ELR (cell line): Measurements from ENCODE around the gene ACKR2.
"Not testable (repeated sequence)": the region's sequence is repeated elsewhere in the genome, so short reads cannot be mapped to it uniquely, and the experiment has no call there.

Source experiments
- DNase-seq: peaks from one replicate; pipeline ENCODE4 v3.0.0-alpha.2; 2015; ENCODE audit warnings: low read depth

ACKR2 gene

DNA sequence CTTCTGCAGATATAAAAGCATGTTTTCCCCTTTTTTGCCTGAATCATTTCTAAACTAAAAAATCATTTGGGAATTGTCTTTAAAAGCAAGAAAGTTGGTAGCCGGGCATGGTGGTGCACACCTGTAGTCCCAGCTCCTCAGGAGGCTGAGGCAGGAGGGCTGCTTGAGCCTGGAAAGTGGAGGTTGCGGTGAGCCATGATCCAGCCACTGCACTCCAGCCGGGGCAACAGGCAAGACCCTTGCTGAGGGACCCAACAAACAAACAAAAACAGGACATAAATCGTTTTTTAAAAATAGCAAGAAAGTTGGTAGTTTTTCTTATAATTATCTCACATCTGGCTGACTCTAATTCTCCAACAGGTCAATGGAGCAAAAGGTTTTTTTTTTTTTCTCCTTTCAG lies 7.5 kb upstream of the ACKR2 start:
- DNase-seq: no peak

DNA sequence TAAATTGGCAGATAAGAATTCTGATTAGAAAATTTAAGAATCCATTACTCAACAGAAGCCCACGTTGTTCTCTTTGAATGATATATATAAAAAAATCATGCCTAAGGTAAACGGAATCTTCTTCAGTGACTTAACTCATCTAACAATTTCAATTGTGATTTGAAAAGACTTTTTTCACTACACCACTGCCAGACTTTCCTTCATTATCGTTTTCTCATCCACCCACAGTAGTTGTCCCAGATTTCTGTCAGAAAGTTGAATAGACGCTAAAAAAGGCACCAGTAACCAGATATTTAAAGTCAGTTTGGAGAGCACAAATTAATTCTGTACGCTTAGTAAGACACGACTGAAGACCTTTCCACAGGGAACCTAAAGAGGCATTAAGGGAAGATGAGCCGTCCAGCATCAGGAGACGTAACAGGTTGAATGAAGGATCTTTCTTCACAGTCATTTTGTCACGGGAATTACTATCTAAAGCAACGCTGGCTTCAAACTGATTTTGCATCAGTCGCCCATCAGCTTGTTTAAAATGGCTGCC lies 6.3 kb upstream of the ACKR2 start:
- no peak for DNase-seq

DNA sequence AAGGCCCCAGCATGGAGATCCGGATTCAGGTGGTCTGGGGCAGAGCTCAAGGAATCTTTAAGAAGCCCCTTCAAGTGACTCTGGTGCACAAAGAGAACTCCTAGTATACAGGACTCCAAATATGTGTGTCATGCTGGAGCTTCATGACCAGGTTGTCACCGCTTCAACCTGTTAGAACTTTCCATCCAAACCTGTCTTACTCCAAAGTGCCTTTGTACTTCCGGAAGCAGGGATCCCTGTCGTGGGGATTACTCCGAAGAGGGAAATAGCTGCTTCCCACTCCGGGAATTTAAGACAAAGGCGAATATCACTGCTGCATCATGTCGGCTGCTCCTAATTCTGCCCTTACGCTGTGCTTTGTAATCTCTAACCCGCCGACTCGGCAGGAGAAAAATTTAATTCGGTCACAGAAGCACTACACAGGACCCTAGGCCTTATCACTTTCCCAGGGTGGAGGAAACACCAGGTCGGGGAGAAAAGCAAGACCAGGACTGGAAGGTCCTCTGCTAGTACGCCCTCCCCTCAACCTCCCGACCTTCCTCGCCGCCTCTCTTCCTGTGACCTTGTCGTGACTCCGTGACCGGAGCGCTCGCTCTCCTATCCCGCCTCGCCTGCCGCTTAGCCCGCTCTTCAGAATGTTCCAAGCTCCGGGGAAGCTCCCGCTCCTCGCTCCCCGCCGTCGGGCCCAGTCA lies 5.7 kb upstream of the ACKR2 start:
- peak; percentile 50 for DNase-seq

DNA sequence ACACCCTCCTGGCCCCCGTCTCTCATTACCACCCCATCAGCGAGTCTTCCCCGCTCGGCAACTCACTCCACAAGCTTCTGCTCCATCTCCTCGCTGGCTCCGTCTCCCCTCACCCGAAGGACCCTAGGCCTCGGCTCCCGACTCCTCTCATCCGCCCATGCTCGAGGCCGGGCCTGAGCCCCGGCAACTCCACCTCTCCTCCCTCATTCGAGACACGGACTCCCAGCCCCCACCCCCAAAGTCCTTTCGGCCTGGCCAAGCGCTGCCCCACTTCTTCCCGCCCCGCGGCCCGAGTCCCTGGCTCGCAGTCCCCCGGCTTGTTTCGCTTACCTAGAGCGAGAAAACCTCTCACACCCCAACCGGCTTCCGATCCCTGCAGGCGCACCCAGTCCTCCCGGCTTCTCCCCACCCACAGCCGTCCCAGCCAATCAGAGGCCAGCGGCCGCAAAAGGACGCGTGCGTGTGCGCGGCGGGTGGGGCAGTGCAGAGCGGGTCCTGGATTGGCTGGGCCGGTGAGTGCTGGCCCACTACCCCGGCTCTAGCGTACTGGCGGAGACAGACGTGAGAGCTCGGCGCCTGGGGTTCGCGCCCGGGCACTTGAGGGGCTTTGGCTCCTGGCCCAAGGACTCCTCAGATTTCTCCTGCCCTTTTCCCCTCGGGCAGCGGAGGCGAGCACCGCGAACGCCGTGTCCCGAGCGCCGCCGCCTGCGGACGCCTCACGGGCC lies 5.0 kb upstream of the ACKR2 start, which contains the start of gene HIGD1A:
TSS of gene HIGD1A (minus strand) at position 385 of the 725 bp plus-strand sequence. CDS start 10,237 bp downstream, outside the sequence.
- DNase-seq: peak; percentile 95

DNA sequence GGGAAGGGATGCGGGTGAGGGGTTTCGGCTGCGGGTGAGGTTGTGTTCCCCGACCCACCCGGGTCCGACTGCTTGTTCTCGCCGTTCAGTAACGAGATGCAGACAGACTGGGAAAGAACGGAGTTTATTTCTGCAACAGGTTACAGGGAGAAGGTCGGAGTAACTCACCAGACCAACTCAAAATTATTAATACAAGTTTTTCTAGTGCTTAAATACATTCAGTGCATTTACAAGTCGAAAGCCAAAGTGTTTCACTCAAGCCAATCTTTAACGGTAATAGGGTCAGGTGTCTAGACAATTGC lies 4.5 kb upstream of the ACKR2 start:
- DNase-seq: no peak

DNA sequence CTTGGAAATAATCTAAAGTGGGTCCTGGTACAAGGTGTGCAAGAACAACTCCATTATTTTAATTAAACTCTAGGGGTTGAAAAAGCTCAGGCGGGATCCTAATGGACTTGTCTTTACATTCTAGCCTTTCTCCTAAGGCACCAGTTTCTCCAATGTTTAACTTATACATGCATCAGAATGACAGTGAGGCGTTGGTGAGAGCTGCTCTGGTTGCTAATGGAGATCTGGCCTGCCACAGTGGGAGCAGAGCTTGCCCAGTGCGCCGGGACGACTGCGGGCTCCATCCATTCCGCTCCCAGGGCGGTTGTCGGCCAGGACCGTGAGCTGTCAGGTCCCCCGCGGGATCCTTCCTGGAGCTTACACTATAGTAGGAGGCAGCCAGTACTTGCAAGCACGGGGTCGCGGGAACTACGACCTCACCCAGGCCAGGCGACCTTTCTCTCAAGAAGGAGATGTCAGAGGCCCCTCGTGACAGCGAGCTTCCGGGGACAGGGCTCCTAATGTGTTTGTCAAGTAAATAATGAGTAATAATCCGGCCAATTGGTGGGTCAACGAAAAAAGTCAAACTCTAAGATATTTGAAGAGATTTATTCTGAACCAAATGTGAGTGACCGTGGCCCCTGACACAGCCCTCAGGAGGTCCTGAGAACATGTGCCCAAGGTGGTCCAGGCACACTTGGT lies 4.0 kb upstream of the ACKR2 start:
- peak; percentile 7 for DNase-seq

DNA sequence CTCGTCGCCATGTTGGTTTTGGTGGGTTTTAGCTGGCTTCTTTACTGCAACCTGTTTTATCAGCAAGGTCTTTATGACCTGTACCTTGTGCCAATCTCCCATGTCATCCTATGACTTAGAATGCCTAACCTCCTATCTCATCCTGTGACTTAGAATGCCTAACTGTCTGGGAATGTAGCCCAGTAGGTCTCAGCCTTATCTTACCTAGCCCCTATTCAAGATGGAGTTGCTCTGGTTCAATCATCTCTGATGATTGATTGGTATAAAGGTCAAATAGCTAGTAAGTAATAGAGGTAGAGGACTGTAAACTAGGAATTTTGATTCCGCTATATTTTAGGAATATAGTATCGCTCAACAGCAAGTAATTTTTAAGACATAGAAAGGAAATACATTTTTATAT lies 1.3 kb upstream of the ACKR2 start:
- no peak for DNase-seq

DNA sequence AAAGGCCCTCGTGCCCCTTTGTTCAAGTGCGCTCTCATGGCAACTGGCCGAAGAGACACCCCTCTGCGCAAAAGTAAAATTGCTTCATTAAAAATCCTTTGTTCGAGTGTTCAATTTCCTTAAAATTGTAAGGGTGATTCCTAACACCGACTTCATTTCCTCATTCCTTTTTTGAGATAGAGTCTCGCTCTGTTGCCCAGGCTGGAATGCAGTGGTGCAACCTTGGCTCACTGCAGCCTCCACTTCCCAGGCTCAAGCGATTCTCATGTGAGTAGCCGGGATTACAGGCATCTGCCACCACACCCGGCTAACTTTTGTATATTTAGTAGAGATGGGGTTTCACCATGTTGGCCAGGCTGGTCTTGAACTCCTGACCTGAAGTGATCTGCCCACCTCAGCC lies 1.5 kb downstream of the ACKR2 start:
- not testable (repeated sequence) for DNase-seq

DNA sequence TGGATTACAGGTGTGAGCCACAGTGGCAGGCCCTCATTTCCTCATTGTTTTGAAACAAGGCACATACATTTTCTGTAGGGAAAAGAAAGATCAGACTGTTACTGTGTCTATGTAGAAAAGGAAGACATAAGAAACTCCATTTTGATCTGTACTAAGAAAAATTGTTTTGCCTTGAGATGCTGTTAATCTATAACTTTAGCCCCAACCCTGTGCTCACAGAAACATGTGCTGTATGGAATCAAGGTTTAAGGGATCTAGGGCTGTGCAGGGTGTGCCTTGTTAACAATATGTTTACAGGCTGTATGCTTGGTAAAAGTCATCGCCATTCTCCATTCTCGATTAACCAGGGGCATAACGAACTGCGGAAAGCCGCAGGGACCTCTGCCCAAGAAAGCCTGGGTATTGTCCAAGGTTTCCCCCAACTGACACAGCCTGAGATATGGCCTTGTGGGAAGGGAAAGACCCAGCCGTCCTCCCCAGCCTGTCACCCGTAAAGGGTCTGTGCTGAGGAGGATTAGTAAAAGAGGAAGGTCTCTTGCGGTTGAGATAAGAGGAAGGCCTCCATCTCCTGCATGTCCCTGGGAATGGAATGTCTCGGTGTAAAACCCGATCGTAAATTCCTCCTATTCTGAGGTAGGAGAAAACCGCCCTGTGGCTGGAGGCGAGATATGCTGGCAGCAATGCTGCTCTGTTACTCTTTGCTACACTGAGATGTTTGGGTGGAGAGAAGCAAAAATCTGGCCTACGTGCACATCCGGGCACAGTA lies 2.1 kb downstream of the ACKR2 start:
- DNase-seq: not testable (repeated sequence)

DNA sequence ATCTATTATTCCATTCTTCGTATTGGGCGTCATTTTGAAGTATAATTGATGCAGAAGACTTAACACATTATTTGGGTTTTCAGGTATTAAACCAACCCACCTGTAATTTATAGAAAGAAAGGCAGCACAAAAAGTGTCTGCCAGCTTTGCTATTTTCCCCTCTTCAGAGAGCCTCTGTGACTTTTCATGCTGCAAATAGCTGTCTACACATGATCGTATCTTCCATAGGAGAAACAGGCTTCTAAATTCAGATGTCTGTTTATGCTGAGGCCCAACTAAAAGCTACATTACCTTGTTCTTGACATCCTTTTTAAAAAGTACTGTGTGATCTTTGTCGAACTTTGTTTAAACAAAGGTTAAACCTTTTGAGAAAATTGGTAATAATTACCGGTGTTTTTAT lies 5.0 kb downstream of the ACKR2 start:
- DNase-seq: no peak

DNA sequence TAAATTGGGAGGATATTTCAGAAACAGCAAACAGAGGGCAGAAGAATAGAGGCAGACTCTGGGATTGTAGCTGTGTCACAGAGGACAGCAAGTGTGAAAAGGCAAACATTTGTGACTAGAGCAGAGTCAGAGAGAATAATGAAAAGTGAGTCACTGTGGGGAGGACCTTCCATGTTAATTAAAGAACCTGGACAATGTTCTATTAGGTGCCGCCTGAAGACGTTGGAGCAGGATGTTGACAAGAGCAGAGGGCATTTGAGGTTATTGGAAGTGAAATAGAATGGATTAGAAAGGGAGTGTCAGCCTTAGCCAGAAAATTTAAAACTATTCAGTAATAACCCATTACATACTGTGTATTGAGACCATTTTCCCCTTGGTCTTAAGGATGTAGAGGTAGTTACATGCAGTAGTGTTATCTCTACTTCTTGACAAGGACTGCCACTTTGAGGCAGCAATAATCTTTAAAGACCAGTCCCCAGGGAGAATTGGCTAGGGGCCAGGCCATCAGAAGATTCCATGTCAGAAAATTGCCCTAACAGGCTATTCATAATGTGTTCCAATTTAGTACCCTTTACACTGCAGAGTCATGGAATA lies 5.8 kb downstream of the ACKR2 start:
- DNase-seq: no peak

DNA sequence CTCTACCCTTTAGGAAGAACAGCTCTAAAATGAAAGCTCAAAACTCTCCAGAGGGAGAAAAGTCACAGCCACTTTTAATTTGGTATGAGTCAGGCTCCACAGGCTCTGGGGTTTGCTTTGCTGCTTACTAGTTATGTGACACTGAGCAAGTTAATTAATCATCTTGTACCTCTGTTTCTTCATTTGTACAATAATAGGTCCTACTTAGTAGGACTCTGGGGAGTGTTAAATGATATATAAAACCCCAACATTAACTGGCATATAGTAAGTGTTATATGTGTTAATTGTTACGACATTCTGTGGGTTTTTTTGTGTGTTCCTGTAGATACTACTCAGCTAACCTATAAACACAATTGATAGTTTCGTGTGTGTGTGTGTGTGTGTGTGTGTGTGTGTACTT lies 6.6 kb downstream of the ACKR2 start:
- no peak for DNase-seq

DNA sequence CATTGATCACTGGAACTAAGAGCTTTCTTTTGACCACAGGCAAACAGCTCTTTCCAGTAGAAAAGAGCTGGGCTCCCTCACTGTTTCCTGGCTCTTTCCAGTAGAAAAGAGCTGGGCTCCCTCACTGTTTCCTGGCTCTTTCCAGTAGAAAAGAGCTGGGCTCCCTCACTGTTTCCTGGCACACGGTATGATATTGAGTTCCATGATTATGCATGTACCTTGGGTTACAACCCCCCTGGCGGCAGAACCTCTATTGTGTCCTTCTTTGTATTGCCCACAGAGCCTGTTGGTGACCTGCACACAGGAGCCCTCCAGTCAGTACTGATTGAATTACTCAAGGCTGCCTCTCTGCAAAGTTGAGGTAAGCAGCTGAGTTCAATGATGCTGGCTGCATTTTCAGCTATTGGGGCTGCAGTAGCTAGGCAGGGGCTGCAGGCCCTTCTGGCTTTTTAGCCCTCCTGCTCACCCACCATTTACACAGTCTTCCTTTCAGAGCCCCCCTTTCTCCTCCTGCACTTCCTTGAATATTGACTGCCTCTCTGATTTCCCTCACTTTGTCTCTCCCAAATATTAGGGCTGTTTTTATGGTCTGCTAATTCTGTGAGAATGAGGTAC lies 10.2 kb downstream of the ACKR2 start:
- peak; percentile 22 for DNase-seq

DNA sequence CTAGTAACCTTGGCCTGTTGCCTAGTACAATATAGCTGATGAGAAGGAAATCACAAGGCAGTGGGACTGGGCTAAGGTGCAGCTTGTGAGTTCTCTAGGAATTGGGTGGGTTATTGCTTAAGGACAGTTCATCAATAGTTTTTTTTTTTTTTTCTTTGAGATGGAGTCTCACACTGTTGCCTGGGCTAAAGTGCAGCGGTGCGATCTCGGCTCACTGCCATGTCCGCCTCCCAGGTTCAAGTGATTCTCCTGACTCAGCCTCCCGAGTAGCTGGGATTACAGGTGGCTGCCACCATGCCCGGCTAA lies 11.5 kb downstream of the ACKR2 start:
- no peak for DNase-seq

DNA sequence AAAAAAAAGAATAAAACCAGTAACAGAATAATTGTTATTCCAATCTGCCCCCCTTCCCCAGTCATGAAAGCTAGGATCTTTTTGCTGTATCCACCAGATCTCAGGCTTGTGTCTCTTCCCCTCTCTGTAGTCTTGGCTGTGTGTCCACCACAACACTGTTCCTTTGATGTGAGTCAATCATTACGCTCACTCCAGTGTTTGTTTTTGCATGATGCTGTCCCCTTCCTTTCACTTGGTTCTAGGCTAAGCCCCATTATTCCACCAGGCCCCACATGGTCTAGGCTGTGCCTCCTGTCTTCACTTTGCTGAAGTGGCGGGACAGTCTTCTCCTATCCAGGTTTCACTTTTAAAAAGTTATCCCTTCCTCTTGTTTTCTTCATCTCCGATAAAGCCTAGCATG lies 13.6 kb downstream of the ACKR2 start:
- DNase-seq: no peak

DNA sequence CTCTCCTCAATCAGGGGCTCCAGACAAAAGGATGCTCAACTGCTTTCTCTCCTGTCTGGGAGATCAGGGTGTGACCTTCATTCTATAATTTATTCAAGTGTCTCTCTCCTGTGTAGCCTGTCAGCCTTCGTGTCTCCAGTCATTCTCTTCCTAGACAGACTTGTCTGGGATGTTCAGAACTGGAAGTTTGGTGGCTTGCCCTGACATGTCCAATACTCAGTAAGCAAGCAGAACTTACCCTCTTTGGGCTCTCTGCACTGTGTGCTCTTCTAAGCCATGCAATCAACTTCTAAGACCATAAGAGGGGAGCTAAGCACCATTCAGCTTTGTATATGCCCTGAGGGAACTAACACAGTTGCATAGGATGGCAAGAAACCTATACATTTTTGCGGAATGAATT lies 14.1 kb downstream of the ACKR2 start:
- DNase-seq: no peak

DNA sequence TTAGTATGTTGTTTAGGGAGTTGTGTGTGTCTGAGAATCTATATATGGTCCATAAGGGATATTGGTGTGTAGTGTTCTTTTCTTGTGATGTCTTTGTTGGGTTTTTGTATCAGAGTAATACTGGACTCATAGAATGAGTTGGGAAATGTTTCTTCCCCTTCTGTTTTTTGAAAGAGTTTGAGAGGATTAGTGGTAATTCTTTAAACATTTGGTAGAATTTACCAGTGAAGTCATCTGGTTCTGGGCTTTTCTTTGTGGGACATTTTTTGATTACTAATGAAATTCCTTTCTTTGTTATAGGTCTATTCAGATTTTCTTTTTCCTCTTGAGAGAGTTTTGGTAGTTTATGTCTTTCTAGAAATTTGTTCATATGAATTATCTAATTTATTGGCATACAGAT lies 16.9 kb downstream of the ACKR2 start:
- DNase-seq: no peak

DNA sequence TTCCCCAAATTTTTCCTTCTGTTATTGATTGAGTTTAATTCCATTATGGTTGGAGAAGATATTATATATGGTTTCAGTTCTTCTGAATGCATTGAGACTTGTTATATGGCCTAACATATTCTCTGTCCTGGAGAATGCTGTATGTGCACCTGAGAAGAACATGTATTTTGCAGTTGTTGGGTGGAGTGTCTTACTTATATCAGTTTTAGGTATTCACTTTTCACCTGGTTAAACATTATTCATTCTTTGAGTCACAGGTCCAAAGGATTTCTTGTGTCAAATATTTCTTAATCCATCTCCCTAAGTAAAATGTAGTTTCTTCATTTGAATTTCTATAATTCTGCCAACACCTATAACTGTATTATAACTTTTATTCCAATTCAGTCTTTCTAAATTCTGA lies 17.8 kb downstream of the ACKR2 start:
- no peak for DNase-seq

DNA sequence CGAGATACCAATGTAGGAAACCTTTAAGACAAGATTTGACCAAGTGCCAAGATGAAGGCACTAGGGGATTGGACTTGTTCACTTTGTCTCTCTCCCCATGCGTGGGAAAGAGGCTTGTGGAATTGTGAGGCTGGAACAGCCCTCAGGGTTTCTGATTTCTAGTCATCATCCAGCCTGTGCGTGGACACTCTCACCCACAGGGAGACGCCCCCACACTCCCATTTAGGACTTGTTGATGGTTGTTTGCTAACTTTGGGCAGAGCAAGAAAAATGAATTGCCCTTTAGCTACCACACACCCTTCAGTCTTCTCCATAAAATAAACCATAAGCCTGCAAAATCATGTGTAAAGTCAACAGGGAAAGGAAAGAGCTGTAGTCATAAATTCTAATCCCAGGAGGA lies 18.4 kb downstream of the ACKR2 start:
- DNase-seq: no peak

DNA sequence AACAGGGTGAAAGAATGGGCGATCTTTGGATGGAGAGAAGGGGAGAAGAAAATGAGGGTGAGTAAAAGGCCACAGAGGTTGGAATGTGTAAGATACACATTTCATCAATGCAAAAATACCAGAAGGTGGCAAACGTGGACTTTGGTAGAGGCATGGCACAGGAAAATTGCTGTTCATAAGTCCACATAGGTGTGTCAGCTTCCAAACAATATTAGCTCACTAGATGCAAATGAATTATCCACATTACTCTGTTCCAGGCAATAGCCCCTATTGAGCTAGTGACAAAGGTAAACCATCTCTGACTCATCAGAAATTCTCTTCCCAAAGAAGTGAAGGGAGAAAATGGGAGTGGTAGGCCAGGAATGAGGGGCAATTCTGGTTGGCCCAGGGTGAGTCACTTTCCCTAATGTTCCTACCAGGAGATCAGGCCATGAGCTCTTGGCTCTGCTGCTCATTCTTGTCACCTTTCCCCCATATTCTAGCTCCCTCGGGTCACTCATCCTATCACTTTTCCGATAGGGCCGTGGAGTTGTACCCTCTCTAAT lies 19.9 kb downstream of the ACKR2 start:
- no peak for DNase-seq

DNA sequence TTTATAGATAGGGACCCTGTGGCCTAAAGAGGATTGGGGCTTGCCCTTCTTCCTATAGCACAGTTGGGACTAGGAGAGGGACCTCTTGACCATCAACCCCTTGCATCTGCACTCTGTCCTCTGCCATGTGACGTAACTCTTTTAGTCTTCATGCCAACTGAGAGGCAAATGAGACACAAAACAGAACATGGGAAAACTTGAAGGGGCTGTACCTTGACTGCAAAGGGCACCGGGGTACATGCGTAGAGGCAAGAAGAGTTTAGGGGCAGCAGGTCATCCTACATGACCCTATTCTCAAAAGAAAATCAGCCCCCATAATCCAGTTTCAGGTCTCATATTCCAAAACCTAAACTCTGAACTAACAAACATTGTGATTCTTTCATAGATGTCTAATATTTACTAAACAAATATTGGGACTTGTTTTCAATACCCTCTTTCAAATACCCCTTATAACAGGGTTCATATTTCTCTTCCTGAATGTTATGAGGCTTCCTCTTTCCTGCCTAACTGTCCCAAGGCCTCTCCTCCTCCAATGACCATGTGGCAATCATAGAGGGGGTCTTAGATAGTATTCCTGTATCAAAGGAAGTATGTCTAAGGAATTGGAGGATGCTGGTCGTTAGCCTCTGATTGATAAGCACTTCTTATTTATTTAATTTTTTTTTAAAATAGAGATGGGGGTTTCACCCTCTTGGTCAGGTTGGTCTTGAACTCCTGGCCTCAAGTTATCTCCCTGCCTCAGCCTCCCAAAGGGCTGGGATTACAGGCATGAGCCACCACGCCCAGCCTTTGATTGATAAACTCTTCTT lies 20.6 kb downstream of the ACKR2 start:
- DNase-seq: no peak
